CD4-positive, alpha-beta T cell (primary cell): ENCODE data around the gene KCNH2. TPM values are rescaled to one million over a fixed set of nuclear protein-coding genes. Genes with fewer than 3 reads are reported as not detected.

Source experiments
- ATAC-seq: fragments of 200-7000 bp; cut with Tn5 transposase; one replicate; pipeline ENCODE4 v1.10.0; 2022; ENCODE audit warnings: mild to moderate bottlenecking; ENCODE audit not compliant: poor library complexity
- CTCF ChIA-PET: fragments of 350-600 bp; sonication (Branson Sonifier 250); formaldehyde crosslinking; loops from one replicate; lab custom pipeline; 2021; ENCODE audit warnings: antibody characterized with exemption, inconsistent platforms; lab: Charles Lee
- POLR2A ChIA-PET: fragments of 350-600 bp; sonication (Branson Sonifier 250); formaldehyde crosslinking; loops from one replicate; lab custom pipeline; 2021; ENCODE audit warnings: antibody characterized with exemption, inconsistent platforms; lab: Charles Lee
- DNase-seq, 14 experiments: peaks; one replicate each; pipeline ENCODE4 v3.0.0-alpha.2; 2013 to 2020; ENCODE audit warnings: mixed read lengths in 2 of 14
- H3K27ac ChIP-seq, 2 donors: one replicate each; pipeline versions ENCODE4 v1.5.1 to v1.7.0; 2013; ENCODE audit warnings: low read length in 2 of 2, low read depth in 1 of 2, mild to moderate bottlenecking in 1 of 2
- H3K27me3 ChIP-seq, 2 experiments: 1 replicate in 1 of 2; 2 replicates in 1 of 2; pipeline versions ENCODE4 v1.6.1 to v1.7.0; 2013; ENCODE audit warnings: low read length in 2 of 2, control low read depth in 1 of 2, mild to moderate bottlenecking in 1 of 2, moderate library complexity in 1 of 2; ENCODE audit not compliant: insufficient read depth in 2 of 2, control insufficient read depth in 1 of 2
- H3K36me3 ChIP-seq: one replicate; pipeline ENCODE4 v1.6.1; 2013; ENCODE audit warnings: low read length, control low read depth; ENCODE audit not compliant: insufficient read depth
- H3K4me1 ChIP-seq: one replicate; pipeline ENCODE4 v1.6.1; 2013; ENCODE audit warnings: low read length, control low read depth; ENCODE audit not compliant: insufficient read depth
- H3K4me3 ChIP-seq: one replicate; pipeline ENCODE4 v1.5.1; 2013; ENCODE audit warnings: mild to moderate bottlenecking, low read length, moderate library complexity
- H3K9me3 ChIP-seq, 2 experiments: 1 replicate in 1 of 2; 2 replicates in 1 of 2; pipeline versions ENCODE4 v1.6.1 to v1.7.0; 2013; ENCODE audit warnings: low read length in 2 of 2, mild to moderate bottlenecking in 2 of 2, control low read depth in 1 of 2, moderate library complexity in 1 of 2; ENCODE audit not compliant: control insufficient read depth in 1 of 2, insufficient read depth in 1 of 2
- H3K27ac Mint-ChIP-seq: one replicate; pipeline ENCODE4 v1.8.0; 2020; ENCODE audit warnings: mixed read lengths
- H3K27me3 Mint-ChIP-seq: one replicate; pipeline ENCODE4 v1.8.0; 2021; ENCODE audit warnings: mixed read lengths
- H3K36me3 Mint-ChIP-seq: one replicate; pipeline ENCODE4 v1.8.0; 2021; ENCODE audit warnings: low read depth, mixed read lengths
- H3K4me1 Mint-ChIP-seq: one replicate; pipeline ENCODE4 v1.8.0; 2021; ENCODE audit warnings: low read depth, mixed read lengths
- H3K4me3 Mint-ChIP-seq: one replicate; pipeline ENCODE4 v1.8.0; 2020; ENCODE audit warnings: mild to moderate bottlenecking, mixed read lengths
- H3K9me3 Mint-ChIP-seq: one replicate; pipeline ENCODE4 v1.8.0; 2020; ENCODE audit warnings: mixed read lengths
- CTCF ChIP-seq: fragments of 200-600 bp; IDR thresholded peaks from one replicate; pipeline ENCODE4 v1.8.0; 2022; ENCODE audit warnings: antibody characterized with exemption, mild to moderate bottlenecking
- intact Hi-C, 2 experiments: fragments of 100-400 bp; cut with DNase I in 1 of 2; cut with micrococcal nuclease in 1 of 2; formaldehyde crosslinking; loops; one replicate each; pipeline versions ENCODE4 v1.15.1 to v1.9.0; 2023 to 2025; cut with DNase I, micrococcal nuclease
- total RNA-seq, 174 experiments: library from RNA in 2 of 174; stranded (reverse) in 2 of 174; gene quantifications; one replicate each; pipeline ENCODE4 v1.2.3 and lab custom pipeline; 2021 to 2026

KCNH2 gene
- total RNA-seq, 2 experiments from 2014 or later, result 1.9 to 2.3 TPM

- ATAC-seq, result no peak
Observed at GRCh38 chr7:150927157-150927955, 50.8 kb downstream of the KCNH2 start.

GRCh38 chr7:150926066-150926465 lies 52.1 kb downstream of the KCNH2 start:
- H3K27ac Mint-ChIP-seq, result no peak overlapping the region
- no peak overlapping the region for H3K4me3 ChIP-seq
- ChIA-PET CTCF (interaction anchor here (0.7 kb wide), 1 partner anchor 148 kb away, joined by 3 read pairs; no protein-coding TSS in a partner anchor), POLR2A (no interaction called here)
- no peaks in the 10 kb centered on the region for H3K36me3 Mint-ChIP-seq
- H3K9me3 Mint-ChIP-seq, result no peaks in the 10 kb centered on the region
- H3K36me3 ChIP-seq, result no peaks in the 10 kb centered on the region
- H3K27me3 Mint-ChIP-seq, result no peaks in the 10 kb centered on the region
- H3K4me1 ChIP-seq, result peaks cover 15% of the 10 kb centered on the region
- TF ChIP-seq CTCF, result no peak
- H3K27me3 ChIP-seq, result peaks cover 0 to 5% of the 10 kb centered on the region in 2 experiments
- no peak for ATAC-seq
- H3K4me1 Mint-ChIP-seq, result peaks cover 29% of the 10 kb centered on the region
- H3K4me3 Mint-ChIP-seq, result no peak overlapping the region
- intact Hi-C loops, result no loop called here
- DNase-seq, result no peak
- H3K27ac ChIP-seq, result no peak overlapping the region
- H3K9me3 ChIP-seq, result no peaks in the 10 kb centered on the region

More at GRCh38 chr7:150927157-150927955, 50.8 kb downstream of the KCNH2 start:
- Mint-ChIP-seq H3K27me3 (no peaks in the 10 kb centered on the region), H3K36me3 (no peaks in the 10 kb centered on the region), H3K9me3 (no peaks in the 10 kb centered on the region), H3K4me3 (no peak overlapping the region), H3K4me1 (peaks cover 34% of the 10 kb centered on the region), H3K27ac (no peak overlapping the region)
- Histone ChIP-seq H3K27me3 (peaks cover 0 to 5% of the 10 kb centered on the region in 2 experiments), H3K27ac (no peak overlapping the region), H3K4me3 (no peak overlapping the region), H3K36me3 (no peaks in the 10 kb centered on the region), H3K9me3 (no peaks in the 10 kb centered on the region), H3K4me1 (peaks cover 22% of the 10 kb centered on the region)
- TF ChIP-seq CTCF, result no peak
- CTCF ChIA-PET, result no interaction called here
- intact Hi-C loops, result no loop called here
- DNase-seq, result peak in 1 of 14 experiments; percentile 10
- POLR2A ChIA-PET, result no interaction called here

- H3K27me3 Mint-ChIP-seq, result no peaks in the 10 kb centered on the region
- Histone ChIP-seq H3K4me1 (peaks cover 13% of the 10 kb centered on the region), H3K27ac (no peak overlapping the region), H3K9me3 (no peaks in the 10 kb centered on the region), H3K4me3 (no peak overlapping the region), H3K36me3 (no peaks in the 10 kb centered on the region), H3K27me3 (peaks cover 0 to 5% of the 10 kb centered on the region in 2 experiments)
- no peak for ATAC-seq
- intact Hi-C loops, result no loop called here
- DNase-seq, result peak in 2 of 14 experiments; percentile 10 to 16
- H3K9me3 Mint-ChIP-seq, result no peaks in the 10 kb centered on the region
- CTCF ChIA-PET, result no interaction called here
- POLR2A ChIA-PET, result no interaction called here
- H3K4me1 Mint-ChIP-seq, result peaks cover 28% of the 10 kb centered on the region
- H3K4me3 Mint-ChIP-seq, result no peak overlapping the region
- H3K36me3 Mint-ChIP-seq, result no peaks in the 10 kb centered on the region
- TF ChIP-seq CTCF, result no peak
- H3K27ac Mint-ChIP-seq, result no peak overlapping the region
Observed at GRCh38 chr7:150924369-150924781, 53.7 kb downstream of the KCNH2 start.
